NCI-H1048 (cell line): ENCODE data around the gene RFPL3.
"Not testable (repeated sequence)": the region's sequence is repeated elsewhere in the genome, so short reads cannot be mapped to it uniquely, and the experiment has no call there.

Source experiments
- DNase-seq: peaks from one replicate; lab custom pipeline; 2025; lab: John Stamatoyannopoulos, UW

RFPL3 gene

GRCh38 chr22:32357567-32357966 lies at the start of gene RFPL3:
RFPL3 (plus strand) TSS chr22:32357867; CDS start chr22:32358072, 205 bp downstream.
- not testable (repeated sequence) for DNase-seq

GRCh38 chr22:32308191-32308590 lies 49.5 kb upstream of the RFPL3 start:
- no peak for DNase-seq

- DNase-seq, result no peak
Measured at GRCh38 chr22:32308934-32309333, 48.7 kb upstream of the RFPL3 start.

- no peak for DNase-seq
Measured at GRCh38 chr22:32309585-32310251, 47.9 kb upstream of the RFPL3 start.

- DNase-seq, result no peak
Measured at GRCh38 chr22:32310777-32311176, 46.9 kb upstream of the RFPL3 start.

- no peak for DNase-seq
Measured at GRCh38 chr22:32311551-32312071, 46.1 kb upstream of the RFPL3 start.

- DNase-seq, result no peak
Measured at GRCh38 chr22:32312748-32313147, 44.9 kb upstream of the RFPL3 start.

GRCh38 chr22:32313532-32313931 lies 44.1 kb upstream of the RFPL3 start:
- DNase-seq, result no peak

- no peak for DNase-seq
Measured at GRCh38 chr22:32317524-32317923, 40.1 kb upstream of the RFPL3 start.

- DNase-seq, result no peak
Measured at GRCh38 chr22:32318361-32318760, 39.3 kb upstream of the RFPL3 start.

GRCh38 chr22:32319861-32320406 lies 37.7 kb upstream of the RFPL3 start:
- DNase-seq, result no peak

- no peak for DNase-seq
Measured at GRCh38 chr22:32322986-32323385, 34.7 kb upstream of the RFPL3 start.

- DNase-seq, result no peak
Measured at GRCh38 chr22:32323513-32324164, 34.0 kb upstream of the RFPL3 start.

- DNase-seq, result no peak
Measured at GRCh38 chr22:32324505-32325415, 32.9 kb upstream of the RFPL3 start.

GRCh38 chr22:32325416-32325801 lies 32.3 kb upstream of the RFPL3 start:
- DNase-seq, result no peak

GRCh38 chr22:32325811-32326237 lies 31.8 kb upstream of the RFPL3 start:
- no peak for DNase-seq

GRCh38 chr22:32326647-32327046 lies 31.0 kb upstream of the RFPL3 start:
- DNase-seq, result no peak

GRCh38 chr22:32327066-32327465 lies 30.6 kb upstream of the RFPL3 start:
- DNase-seq, result no peak

GRCh38 chr22:32327596-32328171 lies 30.0 kb upstream of the RFPL3 start:
- no peak for DNase-seq

GRCh38 chr22:32328306-32329201 lies 29.1 kb upstream of the RFPL3 start:
- DNase-seq, result no peak

GRCh38 chr22:32329202-32329645 lies 28.4 kb upstream of the RFPL3 start:
- DNase-seq, result no peak
